ENCODE results near the gene CC2D2B.
"Not testable (repeated sequence)": the region's sequence is repeated elsewhere in the genome, so short reads cannot be mapped to it uniquely, and the experiment has no call there.

The CC2D2B gene

GRCh38 chr10:95964756-95965155, 57.0 kb downstream of the CC2D2B start:
- H3K4me1 Mint-ChIP-seq = peaks cover 16% of the 10 kb centered on the region
- H3K27me3 Mint-ChIP-seq = no peaks in the 10 kb centered on the region
- ATAC-seq = no peak
- no peak overlapping the region for H3K4me3 Mint-ChIP-seq
- DNase-seq = no peak
- H3K9me3 Mint-ChIP-seq = peaks cover 5% of the 10 kb centered on the region
- H3K36me3 Mint-ChIP-seq (ENCODE audit: low read depth) = no peaks in the 10 kb centered on the region
- no peak overlapping the region for H3K27ac Mint-ChIP-seq

GRCh38 chr10:95976362-95977229, 68.8 kb downstream of the CC2D2B start:
- no peak overlapping the region for H3K27ac Mint-ChIP-seq
- H3K36me3 Mint-ChIP-seq (ENCODE audit: low read depth) = no peaks in the 10 kb centered on the region
- H3K4me3 Mint-ChIP-seq = no peak overlapping the region
- H3K9me3 Mint-ChIP-seq = no peaks in the 10 kb centered on the region
- DNase-seq (no peak), ATAC-seq (no peak)
- no peaks in the 10 kb centered on the region for H3K4me1 Mint-ChIP-seq
- no peaks in the 10 kb centered on the region for H3K27me3 Mint-ChIP-seq

- Mint-ChIP-seq H3K4me1 (no peaks in the 10 kb centered on the region), H3K4me3 (no peak overlapping the region), H3K27me3 (no peaks in the 10 kb centered on the region), H3K27ac (no peak overlapping the region), H3K9me3 (no peaks in the 10 kb centered on the region), H3K36me3 (ENCODE audit: low read depth) (no peaks in the 10 kb centered on the region)
- DNase-seq (no peak), ATAC-seq (no peak)
Measured at GRCh38 chr10:95982200-95982599, 74.4 kb downstream of the CC2D2B start.

- ATAC-seq (no peak), DNase-seq (no peak)
- H3K36me3 Mint-ChIP-seq (ENCODE audit: low read depth) = no peaks in the 10 kb centered on the region
- H3K27me3 Mint-ChIP-seq = peaks cover 2% of the 10 kb centered on the region
- H3K4me1 Mint-ChIP-seq = no peaks in the 10 kb centered on the region
- no peak overlapping the region for H3K4me3 Mint-ChIP-seq
- H3K9me3 Mint-ChIP-seq = no peaks in the 10 kb centered on the region
- no peak overlapping the region for H3K27ac Mint-ChIP-seq
Measured at GRCh38 chr10:95987685-95988426, 80.1 kb downstream of the CC2D2B start.

- Mint-ChIP-seq H3K27ac (no peak overlapping the region), H3K27me3 (peaks cover 2% of the 10 kb centered on the region), H3K36me3 (ENCODE audit: low read depth) (no peaks in the 10 kb centered on the region), H3K9me3 (no peaks in the 10 kb centered on the region), H3K4me1 (no peaks in the 10 kb centered on the region), H3K4me3 (no peak overlapping the region)
- DNase-seq (no peak), ATAC-seq (no peak)
Measured at GRCh38 chr10:95988702-95989101, 80.9 kb downstream of the CC2D2B start.

GRCh38 chr10:95994376-95994775, 86.6 kb downstream of the CC2D2B start:
- H3K27ac Mint-ChIP-seq; DNase-seq; H3K36me3 Mint-ChIP-seq (ENCODE audit: low read depth); H3K4me3 Mint-ChIP-seq; H3K9me3 Mint-ChIP-seq; H3K27me3 Mint-ChIP-seq; ATAC-seq; H3K4me1 Mint-ChIP-seq: not testable (repeated sequence)

GRCh38 chr10:95998255-95998784, 90.5 kb downstream of the CC2D2B start:
- DNase-seq = no peak
- ATAC-seq = no peak
- no peaks in the 10 kb centered on the region for H3K36me3 Mint-ChIP-seq (ENCODE audit: low read depth)
- no peak overlapping the region for H3K4me3 Mint-ChIP-seq
- no peaks in the 10 kb centered on the region for H3K27me3 Mint-ChIP-seq
- no peaks in the 10 kb centered on the region for H3K4me1 Mint-ChIP-seq
- no peaks in the 10 kb centered on the region for H3K9me3 Mint-ChIP-seq
- H3K27ac Mint-ChIP-seq = no peak overlapping the region

GRCh38 chr10:96013956-96014355, 106.2 kb downstream of the CC2D2B start:
- Mint-ChIP-seq H3K36me3 (ENCODE audit: low read depth) (no peaks in the 10 kb centered on the region), H3K9me3 (no peaks in the 10 kb centered on the region), H3K27ac (no peak overlapping the region), H3K4me1 (peaks cover 2% of the 10 kb centered on the region), H3K27me3 (no peaks in the 10 kb centered on the region), H3K4me3 (no peak overlapping the region)
- ATAC-seq (no peak), DNase-seq (no peak)

GRCh38 chr10:96014473-96015102, 106.8 kb downstream of the CC2D2B start:
- DNase-seq = no peak
- Mint-ChIP-seq H3K27ac (no peak overlapping the region), H3K36me3 (ENCODE audit: low read depth) (no peaks in the 10 kb centered on the region), H3K27me3 (no peaks in the 10 kb centered on the region), H3K4me3 (no peak overlapping the region), H3K9me3 (no peaks in the 10 kb centered on the region), H3K4me1 (peaks cover 2% of the 10 kb centered on the region)
- no peak for ATAC-seq

- H3K4me1 Mint-ChIP-seq = peaks cover 2% of the 10 kb centered on the region
- H3K36me3 Mint-ChIP-seq (ENCODE audit: low read depth) = no peaks in the 10 kb centered on the region
- no peaks in the 10 kb centered on the region for H3K9me3 Mint-ChIP-seq
- no peak overlapping the region for H3K27ac Mint-ChIP-seq
- DNase-seq (peak; percentile 17), ATAC-seq (peak; percentile 63)
- H3K27me3 Mint-ChIP-seq = no peaks in the 10 kb centered on the region
- H3K4me3 Mint-ChIP-seq = no peak overlapping the region
Measured at GRCh38 chr10:96017191-96017687, 109.5 kb downstream of the CC2D2B start.

GRCh38 chr10:96021332-96021731, 113.6 kb downstream of the CC2D2B start:
- no peak overlapping the region for H3K27ac Mint-ChIP-seq
- H3K9me3 Mint-ChIP-seq = no peaks in the 10 kb centered on the region
- H3K36me3 Mint-ChIP-seq (ENCODE audit: low read depth) = no peaks in the 10 kb centered on the region
- H3K4me3 Mint-ChIP-seq = no peak overlapping the region
- DNase-seq (no peak), ATAC-seq (no peak)
- peaks cover 2% of the 10 kb centered on the region for H3K4me1 Mint-ChIP-seq
- H3K27me3 Mint-ChIP-seq = no peaks in the 10 kb centered on the region

- ATAC-seq (no peak), DNase-seq (no peak)
- Mint-ChIP-seq H3K4me3 (no peak overlapping the region), H3K27ac (no peak overlapping the region), H3K4me1 (no peaks in the 10 kb centered on the region), H3K36me3 (ENCODE audit: low read depth) (no peaks in the 10 kb centered on the region), H3K9me3 (no peaks in the 10 kb centered on the region), H3K27me3 (no peaks in the 10 kb centered on the region)
Measured at GRCh38 chr10:96022739-96023138, 115.0 kb downstream of the CC2D2B start.

- H3K27ac Mint-ChIP-seq = no peak overlapping the region
- H3K4me3 Mint-ChIP-seq = no peak overlapping the region
- ATAC-seq (peak; percentile 43), DNase-seq (no peak)
- H3K9me3 Mint-ChIP-seq = no peaks in the 10 kb centered on the region
- H3K27me3 Mint-ChIP-seq = no peaks in the 10 kb centered on the region
- no peaks in the 10 kb centered on the region for H3K36me3 Mint-ChIP-seq (ENCODE audit: low read depth)
- no peaks in the 10 kb centered on the region for H3K4me1 Mint-ChIP-seq
Measured at GRCh38 chr10:96023168-96023567, 115.4 kb downstream of the CC2D2B start.

GRCh38 chr10:96025566-96025965, 117.8 kb downstream of the CC2D2B start:
- peak; percentile 33 for ATAC-seq
- no peak for DNase-seq
- no peaks in the 10 kb centered on the region for H3K9me3 Mint-ChIP-seq

More at GRCh38 chr10:96025566-96025965, 117.8 kb downstream of the CC2D2B start:
- H3K4me3 Mint-ChIP-seq = no peak overlapping the region
- no peak overlapping the region for H3K27ac Mint-ChIP-seq
- no peaks in the 10 kb centered on the region for H3K4me1 Mint-ChIP-seq
- H3K27me3 Mint-ChIP-seq = no peaks in the 10 kb centered on the region
- no peaks in the 10 kb centered on the region for H3K36me3 Mint-ChIP-seq (ENCODE audit: low read depth)

Data from activated naive CD8-positive, alpha-beta T cell treated with anti-CD3 and anti-CD28 coated beads, Interleukin-2, amount 50 U/mL, for 24 hours (primary cell).